Measurements from ENCODE around the gene WNT9A.

DNA sequence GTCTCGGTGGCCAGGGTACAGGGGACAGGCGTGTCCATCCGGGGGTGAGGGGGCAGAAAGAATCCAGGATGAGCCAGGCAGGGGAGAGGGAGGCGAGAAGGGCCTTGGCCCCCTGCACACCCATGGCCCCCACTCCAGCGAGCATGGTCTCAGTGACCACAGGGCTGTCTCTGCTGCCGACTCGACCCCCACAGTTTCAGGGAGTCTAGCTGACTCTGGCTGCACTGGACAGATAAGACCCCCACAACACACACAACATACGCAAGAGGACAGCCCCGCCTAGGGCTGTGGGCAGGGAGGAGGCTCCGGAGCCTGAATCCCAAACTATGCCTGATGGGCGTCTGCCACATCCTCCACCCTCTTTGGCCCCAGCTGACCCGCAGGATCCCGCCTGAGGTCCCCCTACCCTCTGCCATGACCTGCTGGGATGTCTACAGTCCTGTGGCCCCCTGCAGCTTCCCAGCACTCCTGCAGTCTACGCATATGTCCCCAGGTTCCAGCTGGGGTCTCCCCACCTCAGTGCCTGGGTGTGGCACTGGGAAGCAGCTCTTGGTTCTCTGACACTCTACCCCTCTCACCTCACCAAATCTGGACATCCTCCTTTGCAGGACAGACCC is 22.0 kb downstream of the WNT9A start:
- TF ChIP-seq, protein P1, sequence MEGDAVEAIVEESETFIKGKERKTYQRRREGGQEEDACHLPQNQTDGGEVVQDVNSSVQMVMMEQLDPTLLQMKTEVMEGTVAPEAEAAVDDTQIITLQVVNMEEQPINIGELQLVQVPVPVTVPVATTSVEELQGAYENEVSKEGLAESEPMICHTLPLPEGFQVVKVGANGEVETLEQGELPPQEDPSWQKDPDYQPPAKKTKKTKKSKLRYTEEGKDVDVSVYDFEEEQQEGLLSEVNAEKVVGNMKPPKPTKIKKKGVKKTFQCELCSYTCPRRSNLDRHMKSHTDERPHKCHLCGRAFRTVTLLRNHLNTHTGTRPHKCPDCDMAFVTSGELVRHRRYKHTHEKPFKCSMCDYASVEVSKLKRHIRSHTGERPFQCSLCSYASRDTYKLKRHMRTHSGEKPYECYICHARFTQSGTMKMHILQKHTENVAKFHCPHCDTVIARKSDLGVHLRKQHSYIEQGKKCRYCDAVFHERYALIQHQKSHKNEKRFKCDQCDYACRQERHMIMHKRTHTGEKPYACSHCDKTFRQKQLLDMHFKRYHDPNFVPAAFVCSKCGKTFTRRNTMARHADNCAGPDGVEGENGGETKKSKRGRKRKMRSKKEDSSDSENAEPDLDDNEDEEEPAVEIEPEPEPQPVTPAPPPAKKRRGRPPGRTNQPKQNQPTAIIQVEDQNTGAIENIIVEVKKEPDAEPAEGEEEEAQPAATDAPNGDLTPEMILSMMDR (IDR thresholded peaks at IDR 0.05), result no peak
- no peak for TF ChIP-seq POLR2A (IDR thresholded peaks at IDR 0.05)
